Gastroesophageal sphincter (tissue), 3 donors: ENCODE data around the gene PIGU.

Experiments used
- POLR2AphosphoS5 ChIP-seq: sonication (generic); formaldehyde crosslinking; IDR thresholded peaks from one replicate; pipeline ENCODE4 v1.6.1; 2017; ENCODE audit warnings: antibody characterized with exemption
- TF ChIP-seq, protein P1 (sequence below), 4 experiments: fragments of 200-600 bp in 2 of 4; fragments of 450-650 bp in 2 of 4; sonication (generic) in 1 of 4; IDR thresholded peaks; one replicate each; pipeline ENCODE4 v1.5.1; 2017 to 2019; ENCODE audit warnings: antibody characterized with exemption in 4 of 4, mild to moderate bottlenecking in 2 of 4, moderate library complexity in 2 of 4

DNA sequence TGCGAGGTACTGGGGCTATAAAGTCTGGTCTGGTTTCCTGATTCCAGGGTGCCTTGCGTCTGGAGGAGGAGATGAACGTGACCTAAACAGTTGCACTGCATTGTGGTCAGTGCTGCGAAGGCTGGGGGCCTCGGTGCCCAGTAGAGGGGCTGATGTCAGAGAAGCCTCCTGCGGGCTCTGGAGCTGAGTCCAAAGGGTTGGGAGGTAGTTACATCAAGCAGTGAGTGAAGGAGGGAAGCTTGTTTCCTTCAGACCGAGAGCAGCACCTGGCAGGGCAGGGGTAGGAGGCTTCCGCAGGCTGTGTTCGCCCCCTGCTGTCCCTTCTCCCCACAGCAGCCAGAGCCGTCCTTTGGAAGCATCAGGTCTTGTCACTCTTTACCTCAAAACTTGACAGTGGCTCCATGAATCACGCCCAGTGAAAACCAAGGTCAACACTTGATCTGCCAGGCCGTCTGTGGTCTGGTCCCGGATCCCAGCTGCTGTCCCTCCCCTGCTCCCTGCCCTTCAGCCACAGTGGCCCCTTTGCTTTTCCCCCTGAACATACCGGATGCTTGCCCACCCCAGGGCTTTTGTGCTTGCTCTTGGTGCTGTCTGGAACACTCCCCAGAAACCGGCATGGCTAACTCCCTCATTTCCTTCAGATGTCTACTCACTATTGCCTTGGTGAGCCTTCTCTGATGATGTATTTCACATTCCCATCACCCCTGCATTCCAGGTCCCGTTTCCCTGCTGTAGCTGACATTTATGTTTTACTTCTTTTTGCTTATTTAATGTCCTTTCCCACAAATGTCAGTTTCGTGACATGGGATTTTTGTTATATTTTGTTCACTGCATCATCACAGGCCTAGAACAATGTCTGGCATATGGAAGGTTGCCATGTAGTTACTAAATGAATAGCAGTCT, 153.7 kb downstream of the PIGU start:
- TF ChIP-seq, protein P1, sequence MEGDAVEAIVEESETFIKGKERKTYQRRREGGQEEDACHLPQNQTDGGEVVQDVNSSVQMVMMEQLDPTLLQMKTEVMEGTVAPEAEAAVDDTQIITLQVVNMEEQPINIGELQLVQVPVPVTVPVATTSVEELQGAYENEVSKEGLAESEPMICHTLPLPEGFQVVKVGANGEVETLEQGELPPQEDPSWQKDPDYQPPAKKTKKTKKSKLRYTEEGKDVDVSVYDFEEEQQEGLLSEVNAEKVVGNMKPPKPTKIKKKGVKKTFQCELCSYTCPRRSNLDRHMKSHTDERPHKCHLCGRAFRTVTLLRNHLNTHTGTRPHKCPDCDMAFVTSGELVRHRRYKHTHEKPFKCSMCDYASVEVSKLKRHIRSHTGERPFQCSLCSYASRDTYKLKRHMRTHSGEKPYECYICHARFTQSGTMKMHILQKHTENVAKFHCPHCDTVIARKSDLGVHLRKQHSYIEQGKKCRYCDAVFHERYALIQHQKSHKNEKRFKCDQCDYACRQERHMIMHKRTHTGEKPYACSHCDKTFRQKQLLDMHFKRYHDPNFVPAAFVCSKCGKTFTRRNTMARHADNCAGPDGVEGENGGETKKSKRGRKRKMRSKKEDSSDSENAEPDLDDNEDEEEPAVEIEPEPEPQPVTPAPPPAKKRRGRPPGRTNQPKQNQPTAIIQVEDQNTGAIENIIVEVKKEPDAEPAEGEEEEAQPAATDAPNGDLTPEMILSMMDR (IDR thresholded peaks at IDR 0.05) = peak in 3 of 4 experiments; percentile 34 to 55 (median 42)
- peak; percentile 43 for TF ChIP-seq POLR2AphosphoS5
